Loucy (cell line): Measurements from ENCODE around the gene PEX3.

Experiments used
- H2AFZ ChIP-seq: fragments of 200-600 bp; sonication (generic); 2 replicates; pipeline ENCODE4 v1.6.0; 2016; ENCODE audit warnings: antibody characterized with exemption, mild to moderate bottlenecking, low read length, moderate library complexity
- H3F3A ChIP-seq: fragments of 200-600 bp; 2 replicates; pipeline ENCODE4 v1.6.0; 2016; ENCODE audit warnings: antibody characterized with exemption, low read depth, mild to moderate bottlenecking
- H3K27me3 ChIP-seq: fragments of 200-600 bp; sonication (generic); 2 replicates; pipeline ENCODE4 v1.6.1; 2014; ENCODE audit warnings: low read length, mild to moderate bottlenecking; ENCODE audit not compliant: insufficient read depth, poor library complexity, severe bottlenecking
- H3K36me3 ChIP-seq: fragments of 200-600 bp; sonication (generic); 2 replicates; pipeline ENCODE4 v1.6.1; 2016; ENCODE audit warnings: low read length; ENCODE audit not compliant: insufficient read depth
- H3K4me1 ChIP-seq: fragments of 200-600 bp; sonication (generic); 2 replicates; pipeline ENCODE4 v1.5.1; 2014; ENCODE audit warnings: low read length, mild to moderate bottlenecking; ENCODE audit not compliant: insufficient read depth, poor library complexity, severe bottlenecking
- H3K4me2 ChIP-seq: fragments of 200-600 bp; sonication (generic); 2 replicates; pipeline ENCODE4 v1.6.0; 2014; ENCODE audit warnings: antibody characterized with exemption, low read length, low read depth, mild to moderate bottlenecking; ENCODE audit not compliant: poor library complexity, severe bottlenecking
- H3K4me3 ChIP-seq: fragments of 200-600 bp; sonication (generic); 2 replicates; pipeline ENCODE4 v1.5.1; 2014; ENCODE audit warnings: low read length, mild to moderate bottlenecking, mixed read lengths; ENCODE audit not compliant: poor library complexity, severe bottlenecking
- H3K79me2 ChIP-seq: fragments of 200-600 bp; sonication (generic); 2 replicates; pipeline ENCODE4 v1.6.1; 2014; ENCODE audit warnings: low read length; ENCODE audit not compliant: insufficient read depth
- H3K9ac ChIP-seq: fragments of 200-600 bp; sonication (generic); 2 replicates; pipeline ENCODE4 v1.6.0; 2014; ENCODE audit warnings: mild to moderate bottlenecking, low read depth, low read length, moderate library complexity; ENCODE audit not compliant: poor library complexity, severe bottlenecking
- H3K9me2 ChIP-seq: fragments of 200-600 bp; sonication (generic); replicated peaks from 2 replicates; pipeline ENCODE4 v1.6.1; 2016; ENCODE audit warnings: low read depth, low read length, mixed read lengths
- H3K9me3 ChIP-seq: fragments of 200-600 bp; sonication (generic); 2 replicates; pipeline ENCODE4 v1.6.1; 2014; ENCODE audit warnings: mild to moderate bottlenecking, antibody characterized with exemption, low read length, low read depth; ENCODE audit not compliant: insufficient read depth
- H4K20me1 ChIP-seq: fragments of 200-600 bp; sonication (generic); 2 replicates; pipeline ENCODE4 v1.6.0; 2014; ENCODE audit warnings: antibody characterized with exemption, low read length, mild to moderate bottlenecking; ENCODE audit not compliant: insufficient read depth, poor library complexity, severe bottlenecking
- EZH2phosphoT487 ChIP-seq: fragments of 200-600 bp; IDR thresholded peaks from 2 replicates; pipeline ENCODE4 v1.6.1; 2018; ENCODE audit warnings: antibody characterized with exemption, mild to moderate bottlenecking, moderate library complexity, borderline replicate concordance
- TF ChIP-seq, protein P1 (sequence below): fragments of 200-600 bp; sonication (generic); conservative IDR thresholded peaks from 2 replicates; pipeline ENCODE4 v1.5.1; 2014; ENCODE audit warnings: mild to moderate bottlenecking, antibody characterized with exemption, low read length

PEX3 gene

DNA sequence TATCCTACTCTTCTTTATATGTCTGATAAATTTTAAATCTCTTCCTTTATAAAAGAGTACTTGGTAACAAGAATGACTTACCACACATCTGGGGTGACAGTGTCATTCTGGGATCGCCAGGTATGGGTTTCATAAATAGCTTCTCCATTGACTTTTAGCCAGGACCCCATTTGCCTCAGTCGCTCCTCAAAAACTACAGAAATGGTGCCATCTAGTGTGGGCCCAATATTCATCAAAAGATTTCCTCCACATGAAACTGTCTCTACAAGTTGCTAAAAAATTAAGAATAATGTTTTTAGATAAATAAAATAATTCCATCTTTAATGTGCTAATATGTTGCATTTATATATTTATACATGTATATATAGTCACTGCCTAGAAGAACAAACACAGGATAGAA lies 51.2 kb downstream of the PEX3 start:
- Histone ChIP-seq H2AFZ (no peak overlapping the region), H3K9me2 (no peaks in the 10 kb centered on the region), H3K4me2 (no peak overlapping the region), H3K4me1 (peaks cover 18% of the 10 kb centered on the region), H3K79me2 (no peaks in the 10 kb centered on the region), H3K9me3 (no peaks in the 10 kb centered on the region), H3K36me3 (no peaks in the 10 kb centered on the region; the same call in 1 of the 2 replicates), H4K20me1 (no peaks in the 10 kb centered on the region), H3F3A (no peaks in the 10 kb centered on the region), H3K9ac (no peak overlapping the region), H3K4me3 (no peak overlapping the region), H3K27me3 (no peaks in the 10 kb centered on the region)
- no peak for TF ChIP-seq EZH2phosphoT487
- TF ChIP-seq, protein P1, sequence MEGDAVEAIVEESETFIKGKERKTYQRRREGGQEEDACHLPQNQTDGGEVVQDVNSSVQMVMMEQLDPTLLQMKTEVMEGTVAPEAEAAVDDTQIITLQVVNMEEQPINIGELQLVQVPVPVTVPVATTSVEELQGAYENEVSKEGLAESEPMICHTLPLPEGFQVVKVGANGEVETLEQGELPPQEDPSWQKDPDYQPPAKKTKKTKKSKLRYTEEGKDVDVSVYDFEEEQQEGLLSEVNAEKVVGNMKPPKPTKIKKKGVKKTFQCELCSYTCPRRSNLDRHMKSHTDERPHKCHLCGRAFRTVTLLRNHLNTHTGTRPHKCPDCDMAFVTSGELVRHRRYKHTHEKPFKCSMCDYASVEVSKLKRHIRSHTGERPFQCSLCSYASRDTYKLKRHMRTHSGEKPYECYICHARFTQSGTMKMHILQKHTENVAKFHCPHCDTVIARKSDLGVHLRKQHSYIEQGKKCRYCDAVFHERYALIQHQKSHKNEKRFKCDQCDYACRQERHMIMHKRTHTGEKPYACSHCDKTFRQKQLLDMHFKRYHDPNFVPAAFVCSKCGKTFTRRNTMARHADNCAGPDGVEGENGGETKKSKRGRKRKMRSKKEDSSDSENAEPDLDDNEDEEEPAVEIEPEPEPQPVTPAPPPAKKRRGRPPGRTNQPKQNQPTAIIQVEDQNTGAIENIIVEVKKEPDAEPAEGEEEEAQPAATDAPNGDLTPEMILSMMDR: peak; percentile 56

DNA sequence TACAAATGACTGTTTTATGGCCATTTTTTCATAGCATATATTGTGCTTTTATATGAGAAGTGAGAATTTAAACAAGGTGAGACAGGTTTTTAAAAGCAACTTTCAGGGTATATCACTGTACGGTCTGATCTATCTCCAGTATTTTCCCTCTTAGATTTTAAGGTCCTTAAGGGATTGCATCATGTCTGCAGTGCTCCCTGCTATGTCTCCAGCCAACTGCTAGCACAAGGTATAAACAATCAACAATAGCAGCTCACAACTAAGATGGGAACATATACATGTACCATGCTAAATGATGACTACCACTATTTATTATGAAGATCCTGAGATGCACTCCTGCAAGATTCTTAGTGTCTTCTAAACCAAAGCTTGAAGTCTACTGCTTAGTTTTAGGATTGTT lies 53.8 kb downstream of the PEX3 start:
- H3K4me2 ChIP-seq: no peak overlapping the region
- H3K36me3 ChIP-seq: no peaks in the 10 kb centered on the region; the same call in 1 of the 2 replicates
- TF ChIP-seq EZH2phosphoT487: no peak
- TF ChIP-seq, protein P1: no peak
- H3K27me3 ChIP-seq: no peaks in the 10 kb centered on the region
- peaks cover 19% of the 10 kb centered on the region for H3K4me1 ChIP-seq
- no peaks in the 10 kb centered on the region for H3K9me2 ChIP-seq
- H2AFZ ChIP-seq: no peak overlapping the region
- no peak overlapping the region for H3K9ac ChIP-seq
- no peak overlapping the region for H3K4me3 ChIP-seq
- H3F3A ChIP-seq: no peaks in the 10 kb centered on the region
- H3K9me3 ChIP-seq: no peaks in the 10 kb centered on the region
- H3K79me2 ChIP-seq: peaks cover 10% of the 10 kb centered on the region
- no peaks in the 10 kb centered on the region for H4K20me1 ChIP-seq

DNA sequence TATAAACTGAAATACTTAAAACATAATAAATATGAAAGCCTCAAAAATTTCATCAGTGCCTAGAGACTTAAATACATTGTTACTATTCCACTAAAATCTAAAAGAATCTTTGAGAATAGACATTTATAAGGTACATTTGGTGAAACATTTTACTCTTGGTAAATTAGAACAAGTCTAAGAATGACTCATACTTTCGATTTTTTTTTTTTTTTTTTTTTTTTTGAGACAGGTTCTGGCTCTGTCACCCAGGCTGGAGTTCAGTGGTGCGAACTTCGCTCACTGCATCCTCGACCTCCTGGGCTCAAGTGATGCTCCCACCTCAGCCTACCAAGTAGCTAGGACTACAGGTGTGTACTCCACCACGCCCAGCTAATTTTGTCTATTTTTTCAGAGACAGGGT lies 54.5 kb downstream of the PEX3 start:
- TF ChIP-seq, protein P1: no peak
- TF ChIP-seq EZH2phosphoT487: no peak
- H3K36me3 ChIP-seq: no peaks in the 10 kb centered on the region
- no peak overlapping the region for H3K4me2 ChIP-seq
- no peak overlapping the region for H3K4me3 ChIP-seq
- no peaks in the 10 kb centered on the region for H3F3A ChIP-seq
- peaks cover 24% of the 10 kb centered on the region for H3K4me1 ChIP-seq
- no peaks in the 10 kb centered on the region for H4K20me1 ChIP-seq
- no peak overlapping the region for H2AFZ ChIP-seq
- H3K9me3 ChIP-seq: no peaks in the 10 kb centered on the region
- H3K9me2 ChIP-seq: no peaks in the 10 kb centered on the region
- H3K79me2 ChIP-seq: peaks cover 17% of the 10 kb centered on the region
- no peak overlapping the region for H3K9ac ChIP-seq
- H3K27me3 ChIP-seq: no peaks in the 10 kb centered on the region
